Measurements from ENCODE around the gene FFAR2.
"Not testable (repeated sequence)": the region's sequence is repeated elsewhere in the genome, so short reads cannot be mapped to it uniquely, and the experiment has no call there.

Gene FFAR2

DNA sequence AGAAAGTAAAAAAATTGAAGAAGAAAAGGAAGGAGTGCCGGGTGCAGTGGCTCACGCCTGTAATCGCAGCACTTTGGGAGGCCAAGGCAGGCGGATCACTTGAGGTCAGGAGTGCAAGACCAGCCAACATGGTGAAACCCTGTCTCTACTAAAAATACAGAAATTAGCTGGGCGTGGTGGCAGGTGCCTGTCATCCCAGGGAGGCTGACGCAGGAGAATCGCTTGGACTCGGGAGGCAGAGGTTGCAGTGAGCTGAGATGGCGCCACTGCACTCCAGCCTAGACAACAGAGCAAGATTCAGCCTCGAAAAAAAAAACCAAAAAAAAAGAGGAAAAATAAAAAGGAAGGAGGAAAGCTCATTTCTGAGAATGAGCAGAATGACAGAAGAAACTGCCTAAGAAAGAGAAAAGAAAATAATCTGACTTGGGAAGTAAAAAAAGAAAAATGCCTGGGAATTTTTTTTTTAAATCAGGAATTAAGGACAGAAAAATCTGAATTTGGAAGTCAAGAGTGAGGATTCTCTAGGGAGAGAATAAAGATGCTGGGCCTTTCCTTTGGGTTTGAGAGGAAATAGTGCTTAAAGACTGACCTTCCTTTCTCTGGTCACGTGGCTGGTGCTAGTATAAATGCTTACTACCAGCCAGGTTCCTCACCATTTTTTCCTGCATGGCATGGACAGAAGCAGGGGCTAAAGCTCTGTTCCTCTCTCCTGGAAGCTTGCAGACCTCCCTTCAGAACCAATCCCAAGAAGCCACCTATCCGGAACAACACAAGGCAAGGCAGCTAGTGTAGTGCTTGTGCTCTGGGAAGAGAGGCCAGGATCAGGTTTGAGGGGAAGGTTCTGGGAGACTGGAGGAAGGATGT lies at the start of gene FFAR2:
Gene FFAR2, plus strand, starts transcription at position 652 of the 864 bp plus-strand sequence. CDS start 1,458 bp downstream, outside the sequence.
- H3K4me3 ChIP-seq (ENCODE audit: low read depth, low read length): no peak within 1 kb of the TSS
- POLR2A ChIA-PET: no interaction called here
- CTCF ChIA-PET: interaction anchor here (1.4 kb wide), 1 partner anchor 94 kb away, joined by 4 read pairs; no protein-coding TSS in a partner anchor

DNA sequence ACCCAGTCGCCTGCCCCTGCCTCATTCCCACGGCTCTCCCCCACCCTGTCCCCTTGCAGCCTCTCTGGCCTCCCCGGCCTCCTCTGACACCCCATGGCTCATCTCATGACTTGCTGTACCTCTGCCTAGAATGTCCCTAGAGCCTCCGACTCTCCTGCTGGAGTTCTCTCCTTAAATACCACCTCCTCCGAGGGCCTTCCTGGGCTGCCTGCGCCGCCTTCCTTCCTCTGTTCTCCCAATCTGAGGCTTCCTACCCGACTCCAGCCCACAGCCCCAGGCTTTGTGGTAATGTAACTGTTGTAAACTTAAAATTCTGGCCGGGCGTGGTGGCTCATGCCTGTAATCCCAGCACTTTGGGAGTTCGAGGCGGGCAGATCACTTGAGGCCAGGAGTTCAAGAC lies 49.5 kb upstream of the FFAR2 start:
- DNase-seq (ENCODE audit: low read depth, low spot score): no peak
- TF ChIP-seq, protein P1, sequence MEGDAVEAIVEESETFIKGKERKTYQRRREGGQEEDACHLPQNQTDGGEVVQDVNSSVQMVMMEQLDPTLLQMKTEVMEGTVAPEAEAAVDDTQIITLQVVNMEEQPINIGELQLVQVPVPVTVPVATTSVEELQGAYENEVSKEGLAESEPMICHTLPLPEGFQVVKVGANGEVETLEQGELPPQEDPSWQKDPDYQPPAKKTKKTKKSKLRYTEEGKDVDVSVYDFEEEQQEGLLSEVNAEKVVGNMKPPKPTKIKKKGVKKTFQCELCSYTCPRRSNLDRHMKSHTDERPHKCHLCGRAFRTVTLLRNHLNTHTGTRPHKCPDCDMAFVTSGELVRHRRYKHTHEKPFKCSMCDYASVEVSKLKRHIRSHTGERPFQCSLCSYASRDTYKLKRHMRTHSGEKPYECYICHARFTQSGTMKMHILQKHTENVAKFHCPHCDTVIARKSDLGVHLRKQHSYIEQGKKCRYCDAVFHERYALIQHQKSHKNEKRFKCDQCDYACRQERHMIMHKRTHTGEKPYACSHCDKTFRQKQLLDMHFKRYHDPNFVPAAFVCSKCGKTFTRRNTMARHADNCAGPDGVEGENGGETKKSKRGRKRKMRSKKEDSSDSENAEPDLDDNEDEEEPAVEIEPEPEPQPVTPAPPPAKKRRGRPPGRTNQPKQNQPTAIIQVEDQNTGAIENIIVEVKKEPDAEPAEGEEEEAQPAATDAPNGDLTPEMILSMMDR (IDR thresholded peaks at IDR 0.05; ENCODE audit: insufficient read depth, low read length, missing control alignments): no peak
- H3K4me3 ChIP-seq (ENCODE audit: low read depth, low read length): no peak overlapping the region
- ChIA-PET POLR2A (no interaction called here), CTCF (no interaction called here)

More for the DNA sequence above, at the start of gene FFAR2:
- no peak for DNase-seq (ENCODE audit: low read depth, low spot score)
- TF ChIP-seq, protein P1 (IDR thresholded peaks at IDR 0.05; ENCODE audit: insufficient read depth, low read length, missing control alignments): no peak

DNA sequence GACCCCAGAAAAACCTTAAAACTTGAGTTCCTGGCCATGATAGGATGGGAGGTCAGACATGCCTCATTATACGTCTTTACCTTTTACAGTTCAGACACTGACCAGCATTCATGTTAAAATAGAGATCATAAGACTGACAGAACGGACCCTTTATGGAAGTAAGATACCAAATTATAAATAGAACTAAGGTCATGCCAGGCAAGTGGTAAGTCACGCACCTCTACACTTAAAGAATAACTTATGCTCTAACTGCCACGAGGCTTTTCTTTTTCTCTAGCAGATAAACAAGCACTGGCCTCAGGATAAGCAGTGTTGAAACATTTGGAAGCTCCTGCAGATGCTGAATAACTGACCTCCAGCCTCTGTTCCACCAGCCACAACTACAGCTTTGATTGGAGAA lies 48.8 kb upstream of the FFAR2 start:
- ChIA-PET CTCF (no interaction called here), POLR2A (no interaction called here)
- no peak for DNase-seq (ENCODE audit: low read depth, low spot score)
- no peak overlapping the region for H3K4me3 ChIP-seq (ENCODE audit: low read depth, low read length)
- TF ChIP-seq, protein P1 (IDR thresholded peaks at IDR 0.05; ENCODE audit: insufficient read depth, low read length, missing control alignments): no peak

DNA sequence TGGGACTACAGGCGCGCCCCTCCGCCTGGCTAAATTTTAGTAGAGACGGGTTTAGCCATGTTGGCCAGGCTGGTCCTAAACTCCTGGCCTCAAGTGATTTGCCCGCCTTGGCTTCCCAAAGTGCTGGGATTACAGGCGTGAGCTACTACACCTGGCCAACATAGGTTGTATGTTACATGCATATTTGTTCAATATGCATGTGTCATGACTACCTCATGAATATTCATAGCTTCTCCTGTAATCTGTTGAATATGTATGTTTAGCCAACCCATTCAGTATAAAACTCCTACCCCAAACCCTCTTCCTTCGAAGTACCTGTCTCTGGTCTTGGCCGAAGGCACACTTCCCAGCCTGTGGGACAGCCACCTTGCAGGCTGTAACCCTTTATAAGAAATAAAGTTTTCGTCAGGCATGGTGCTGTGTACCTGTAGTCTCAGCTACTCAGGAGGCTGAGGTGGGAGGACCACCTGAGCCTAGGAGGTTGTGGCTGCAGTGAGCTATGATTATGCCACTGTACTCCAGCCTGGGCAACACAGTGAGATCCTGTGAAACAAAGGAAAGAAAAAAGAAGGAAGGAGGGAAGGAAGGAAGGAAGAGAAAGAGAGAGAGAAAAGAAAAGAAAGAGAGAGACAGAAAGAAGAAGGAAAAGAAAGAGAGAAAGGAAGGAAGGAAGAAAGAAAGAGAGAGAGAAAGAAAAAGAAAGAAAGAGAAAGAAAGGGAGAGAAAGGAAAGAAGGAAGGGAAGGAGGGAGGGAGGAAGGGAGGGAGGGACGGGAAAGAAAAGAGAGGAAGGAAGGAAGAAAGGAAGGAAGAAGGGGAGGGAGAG lies 47.9 kb upstream of the FFAR2 start:
- CTCF ChIA-PET: no interaction called here
- POLR2A ChIA-PET: no interaction called here
- no peak for DNase-seq (ENCODE audit: low read depth, low spot score)
- no peak overlapping the region for H3K4me3 ChIP-seq (ENCODE audit: low read depth, low read length)
- TF ChIP-seq, protein P1 (IDR thresholded peaks at IDR 0.05; ENCODE audit: insufficient read depth, low read length, missing control alignments): no peak

DNA sequence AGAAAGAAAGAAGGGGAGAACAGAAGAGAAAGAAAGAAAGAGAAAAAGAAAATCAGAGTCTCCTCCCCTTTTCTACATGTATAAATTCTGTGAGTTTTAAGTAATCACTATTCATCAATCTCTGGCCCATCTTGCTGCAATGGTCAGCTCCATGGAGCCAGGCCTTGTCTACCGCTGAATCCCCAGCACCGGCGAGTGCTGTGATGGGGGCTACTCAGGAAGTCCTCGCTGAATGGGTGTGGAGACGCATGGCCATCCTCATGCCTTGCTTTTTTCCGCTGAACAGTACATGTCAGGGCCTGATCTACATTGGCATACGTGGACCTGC lies 47.3 kb upstream of the FFAR2 start:
- no peak overlapping the region for H3K4me3 ChIP-seq (ENCODE audit: low read depth, low read length)
- TF ChIP-seq, protein P1 (IDR thresholded peaks at IDR 0.05; ENCODE audit: insufficient read depth, low read length, missing control alignments): no peak
- CTCF ChIA-PET: no interaction called here
- DNase-seq (ENCODE audit: low read depth, low spot score): no peak
- POLR2A ChIA-PET: no interaction called here

DNA sequence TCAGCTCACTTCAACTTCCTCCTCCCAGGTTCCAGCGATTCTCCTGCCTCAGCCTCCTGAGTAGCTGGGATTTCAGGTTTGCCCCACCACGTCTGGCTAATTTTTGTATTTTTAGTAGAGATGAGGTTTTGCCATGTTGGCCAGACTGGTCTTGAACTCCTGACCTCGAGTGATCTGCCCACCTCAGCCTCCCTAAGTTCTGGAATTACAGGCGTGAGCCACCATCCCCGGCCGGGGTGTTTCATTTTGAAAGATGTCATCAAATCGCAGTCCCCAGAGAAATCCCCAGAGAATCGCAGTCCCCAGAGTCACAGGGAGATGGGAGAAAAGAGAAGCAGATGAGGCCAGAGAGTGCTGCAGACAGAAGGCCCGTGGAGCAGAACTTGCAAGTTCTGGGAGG lies 46.6 kb upstream of the FFAR2 start:
- POLR2A ChIA-PET; DNase-seq (ENCODE audit: low read depth, low spot score); H3K4me3 ChIP-seq (ENCODE audit: low read depth, low read length); CTCF ChIA-PET: not testable (repeated sequence)

Data from AG04449 (cell line).